Chondrocyte (in vitro differentiated cells): ENCODE measurements around the gene CEL. TPM values are rescaled to one million over a fixed set of nuclear protein-coding genes. Genes with fewer than 3 reads are reported as not detected.

Source experiments
- DNase-seq: peaks from one replicate; pipeline ENCODE4 v3.0.0; 2021; ENCODE audit warnings: mixed read lengths, low spot score
- H3K27ac Mint-ChIP-seq: one replicate; pipeline ENCODE4 v1.8.0; 2021; ENCODE audit warnings: mild to moderate bottlenecking, moderate library complexity, mixed read lengths; ENCODE audit not compliant: unreplicated experiment
- H3K27me3 Mint-ChIP-seq: 2 replicates; pipeline ENCODE4 v1.8.0; 2021; ENCODE audit warnings: low read depth, mixed read lengths
- H3K36me3 Mint-ChIP-seq: 2 replicates; pipeline ENCODE4 v1.8.0; 2021; ENCODE audit warnings: low read depth, mixed read lengths
- H3K4me1 Mint-ChIP-seq: 2 replicates; pipeline ENCODE4 v1.8.0; 2021; ENCODE audit warnings: low read depth, mild to moderate bottlenecking, mixed read lengths
- H3K4me3 Mint-ChIP-seq: one replicate; pipeline ENCODE4 v1.8.0; 2021; ENCODE audit warnings: mild to moderate bottlenecking, moderate library complexity, mixed read lengths; ENCODE audit not compliant: unreplicated experiment
- H3K9me3 Mint-ChIP-seq: 2 replicates; pipeline ENCODE4 v1.8.0; 2021; ENCODE audit warnings: low read depth, mixed read lengths
- total RNA-seq: library from RNA; stranded (reverse); gene quantifications from 3 replicates; pipeline ENCODE4 v1.2.1, GENCODE V29; 2021
- TF ChIP-seq, protein P1 (sequence below): fragments of 200-600 bp; sonication (generic); IDR thresholded peaks from 2 replicates; pipeline ENCODE4 v1.5.0; 2021; ENCODE audit warnings: antibody characterized with exemption, mild to moderate bottlenecking, moderate library complexity

CEL gene
- total RNA-seq, 1 donor from 2014 or later = 0.87 TPM

DNA sequence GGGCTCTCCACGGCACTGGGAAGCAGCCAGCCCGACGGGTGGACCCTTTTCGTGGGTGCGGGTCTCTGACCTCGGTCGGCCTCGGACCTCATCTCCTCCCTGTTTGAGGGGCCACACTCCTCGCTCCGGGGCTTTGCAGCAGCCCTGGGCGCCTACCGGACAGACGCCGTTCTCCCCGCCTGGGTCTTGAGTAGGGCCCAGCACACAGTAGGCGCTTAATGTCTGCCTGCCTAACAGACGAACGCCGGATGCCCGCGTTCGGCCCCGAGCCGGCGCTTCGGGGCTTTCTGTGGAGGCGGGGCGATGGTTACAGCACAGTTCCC is 31.8 kb upstream of the CEL start:
- TF ChIP-seq, protein P1, sequence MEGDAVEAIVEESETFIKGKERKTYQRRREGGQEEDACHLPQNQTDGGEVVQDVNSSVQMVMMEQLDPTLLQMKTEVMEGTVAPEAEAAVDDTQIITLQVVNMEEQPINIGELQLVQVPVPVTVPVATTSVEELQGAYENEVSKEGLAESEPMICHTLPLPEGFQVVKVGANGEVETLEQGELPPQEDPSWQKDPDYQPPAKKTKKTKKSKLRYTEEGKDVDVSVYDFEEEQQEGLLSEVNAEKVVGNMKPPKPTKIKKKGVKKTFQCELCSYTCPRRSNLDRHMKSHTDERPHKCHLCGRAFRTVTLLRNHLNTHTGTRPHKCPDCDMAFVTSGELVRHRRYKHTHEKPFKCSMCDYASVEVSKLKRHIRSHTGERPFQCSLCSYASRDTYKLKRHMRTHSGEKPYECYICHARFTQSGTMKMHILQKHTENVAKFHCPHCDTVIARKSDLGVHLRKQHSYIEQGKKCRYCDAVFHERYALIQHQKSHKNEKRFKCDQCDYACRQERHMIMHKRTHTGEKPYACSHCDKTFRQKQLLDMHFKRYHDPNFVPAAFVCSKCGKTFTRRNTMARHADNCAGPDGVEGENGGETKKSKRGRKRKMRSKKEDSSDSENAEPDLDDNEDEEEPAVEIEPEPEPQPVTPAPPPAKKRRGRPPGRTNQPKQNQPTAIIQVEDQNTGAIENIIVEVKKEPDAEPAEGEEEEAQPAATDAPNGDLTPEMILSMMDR = no peak
- H3K27ac Mint-ChIP-seq = peak overlapping the region; percentile 84
- no peaks in the 10 kb centered on the region for H3K27me3 Mint-ChIP-seq
- DNase-seq = no peak
- peaks cover 29% of the 10 kb centered on the region for H3K4me1 Mint-ChIP-seq
- H3K9me3 Mint-ChIP-seq = no peaks in the 10 kb centered on the region
- peaks cover 1% of the 10 kb centered on the region for H3K36me3 Mint-ChIP-seq
- peak overlapping the region; percentile 98 for H3K4me3 Mint-ChIP-seq

DNA sequence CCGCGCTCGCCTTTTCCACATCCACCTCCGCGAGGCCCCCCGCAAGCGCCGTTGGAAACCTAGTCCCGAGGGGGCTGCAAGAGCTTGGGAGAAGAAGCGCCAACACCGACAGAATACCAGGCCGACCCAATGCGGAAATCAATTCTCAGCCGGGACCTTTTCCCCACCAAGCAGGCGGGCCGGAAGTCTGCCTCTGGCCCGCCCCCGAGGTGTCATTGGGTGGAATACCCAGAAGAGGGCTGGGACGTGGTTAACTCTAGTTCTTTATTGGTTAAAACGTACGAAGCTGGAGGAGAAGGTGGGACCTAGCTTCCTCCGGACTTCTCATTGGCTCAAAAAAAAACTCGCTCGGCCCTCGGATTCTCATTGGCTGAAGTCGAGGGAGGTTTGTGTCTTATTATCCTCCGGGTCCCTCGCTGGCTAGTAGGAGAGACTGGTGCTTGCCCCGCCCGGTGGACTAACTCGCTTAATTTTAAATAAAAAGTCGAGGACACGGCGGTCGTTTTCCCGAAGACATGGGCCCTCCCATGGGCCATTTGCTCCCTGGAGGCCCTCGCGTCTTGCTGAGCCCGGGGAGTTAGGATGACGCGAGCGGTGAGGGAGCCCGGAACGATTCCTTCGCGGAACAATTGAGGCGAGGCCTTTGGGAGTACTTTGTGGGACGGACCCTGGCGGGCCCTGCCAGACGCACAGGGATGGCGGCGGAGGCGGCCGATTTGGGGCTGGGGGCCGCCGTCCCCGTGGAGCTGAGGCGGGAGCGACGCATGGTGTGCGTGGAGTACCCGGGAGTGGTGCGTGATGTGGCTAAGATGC is 31.3 kb upstream of the CEL start, which contains the start of gene GTF3C5:
Gene GTF3C5 (plus strand): TSS at position 681 of the 813 bp plus-strand sequence. CDS start 15 bp downstream, at position 696.
- peaks cover 29% of the 10 kb centered on the region for H3K4me1 Mint-ChIP-seq
- no peaks in the 10 kb centered on the region for H3K27me3 Mint-ChIP-seq
- TF ChIP-seq, protein P1 = peak; percentile 20
- H3K27ac Mint-ChIP-seq = peak within 1 kb of the TSS; percentile 98
- no peaks in the 10 kb centered on the region for H3K9me3 Mint-ChIP-seq
- peak within 1 kb of the TSS; percentile 98 for H3K4me3 Mint-ChIP-seq
- H3K36me3 Mint-ChIP-seq = peaks cover 1% of the 10 kb centered on the region
- no peak for DNase-seq

DNA sequence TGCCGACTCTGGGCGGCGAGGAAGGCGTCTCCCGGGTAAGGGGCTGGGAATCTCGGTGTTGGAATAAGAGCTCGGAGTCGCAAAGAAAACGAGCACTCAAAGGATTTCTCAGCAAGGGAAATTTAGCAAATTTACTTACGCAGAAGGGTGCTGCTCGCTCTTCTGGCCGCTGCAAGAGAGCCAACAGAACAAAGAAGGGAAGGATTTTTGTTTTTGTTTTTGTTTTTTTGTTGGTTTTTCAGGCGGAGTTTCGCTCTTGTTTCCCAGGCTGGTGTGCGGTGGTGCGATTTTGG is 30.7 kb upstream of the CEL start:
- H3K4me1 Mint-ChIP-seq = peaks cover 29% of the 10 kb centered on the region
- no peaks in the 10 kb centered on the region for H3K27me3 Mint-ChIP-seq
- TF ChIP-seq, protein P1 = no peak
- H3K9me3 Mint-ChIP-seq = no peaks in the 10 kb centered on the region
- peak overlapping the region; percentile 98 for H3K27ac Mint-ChIP-seq
- no peak for DNase-seq
- peaks cover 1% of the 10 kb centered on the region for H3K36me3 Mint-ChIP-seq
- H3K4me3 Mint-ChIP-seq = peak overlapping the region; percentile 98

DNA sequence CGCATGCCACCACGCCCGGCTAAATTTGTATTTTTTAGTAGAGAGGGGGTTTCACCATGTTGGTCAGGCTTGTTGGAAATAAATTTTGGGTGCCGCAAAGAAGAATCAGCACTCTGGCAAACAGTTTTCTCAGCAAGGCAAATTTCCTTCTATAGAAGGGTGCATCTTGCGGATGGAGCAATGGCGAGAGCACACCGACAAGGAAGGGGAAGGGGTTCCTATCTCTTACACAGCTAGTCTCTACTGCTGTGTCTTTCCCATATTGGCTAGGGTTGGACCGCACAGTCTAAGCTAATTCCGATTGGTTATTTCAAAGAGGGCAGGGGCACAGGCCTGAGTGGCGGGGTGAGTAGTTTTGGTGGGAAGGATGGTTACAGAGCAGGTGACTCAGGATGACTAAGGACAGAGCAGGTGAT is 30.3 kb upstream of the CEL start:
- Mint-ChIP-seq H3K9me3 (no peaks in the 10 kb centered on the region), H3K36me3 (peaks cover 1% of the 10 kb centered on the region), H3K27ac (peak overlapping the region; percentile 82), H3K27me3 (no peaks in the 10 kb centered on the region), H3K4me1 (peaks cover 29% of the 10 kb centered on the region), H3K4me3 (peak overlapping the region; percentile 98)
- no peak for DNase-seq
- TF ChIP-seq, protein P1 = no peak

DNA sequence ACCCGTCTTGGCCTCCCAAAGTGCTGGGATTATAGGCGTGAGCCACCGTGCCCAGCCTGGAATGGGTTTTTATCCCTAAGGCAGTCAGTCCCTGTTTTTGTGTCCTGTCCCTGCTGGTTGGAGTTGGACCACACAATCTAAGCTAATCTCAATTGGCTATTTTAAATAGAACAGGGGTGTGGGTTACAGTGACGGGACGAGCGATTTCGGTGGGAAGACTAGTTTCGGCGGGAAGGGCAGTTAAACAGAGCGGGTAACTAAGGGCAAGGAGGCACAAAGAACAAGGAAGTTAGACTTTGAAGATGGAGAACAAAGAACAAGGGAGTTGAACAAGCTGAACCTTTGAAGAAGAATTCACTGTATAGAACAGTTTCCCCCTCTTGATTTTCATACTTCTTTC is 29.6 kb upstream of the CEL start:
- Mint-ChIP-seq H3K27ac (no peak overlapping the region), H3K4me3 (peak overlapping the region; percentile 98), H3K36me3 (peaks cover 1% of the 10 kb centered on the region), H3K9me3 (no peaks in the 10 kb centered on the region), H3K27me3 (no peaks in the 10 kb centered on the region), H3K4me1 (peaks cover 29% of the 10 kb centered on the region)
- no peak for DNase-seq
- TF ChIP-seq, protein P1 = no peak
